ENCODE data around the gene TBC1D9B. TPM values are rescaled to one million over a fixed set of nuclear protein-coding genes. Genes with fewer than 3 reads are reported as not detected.

TBC1D9B gene
- total RNA-seq, 4 donors from 2014 or later, result 50.7 to 78.5 (median 62.4) TPM

GRCh38 chr5:179886190-179886911 is 21.3 kb downstream of the TBC1D9B start:
- 86 to 89% methylated on average over 14 of the region's 14 CpGs for WGBS, 2 donors
- Histone ChIP-seq H3K4me3 (no peak overlapping the region), H3K27ac (no peak overlapping the region), H3K36me3 (peaks cover 26 to 95% (median 40%) of the 10 kb centered on the region in 3 donors), H3K4me1 (peaks cover 0 to 12% (median 0%) of the 10 kb centered on the region in 3 donors), H3K27me3 (no peaks in the 10 kb centered on the region), H3K9me3 (peaks cover 6 to 24% (median 17%) of the 10 kb centered on the region in 3 donors)
- DNase-seq, result no peak
- intact Hi-C loops (cut with DNase I), result no loop called here
- no peak for TF ChIP-seq POLR2A (IDR thresholded peaks at IDR 0.05)
- no peak for TF ChIP-seq CTCF (IDR thresholded peaks at IDR 0.05)

GRCh38 chr5:179885491-179886090 is 22.1 kb downstream of the TBC1D9B start:
- no peak overlapping the region for H3K4me3 ChIP-seq
- H3K9me3 ChIP-seq, result peaks cover 6 to 24% (median 17%) of the 10 kb centered on the region in 3 donors
- DNase-seq, result no peak
- no peaks in the 10 kb centered on the region for H3K27me3 ChIP-seq
- TF ChIP-seq CTCF (IDR thresholded peaks at IDR 0.05) (no peak), POLR2A (IDR thresholded peaks at IDR 0.05) (no peak)
- peaks cover 0 to 12% (median 0%) of the 10 kb centered on the region in 3 donors for H3K4me1 ChIP-seq
- 96 to 97% methylated on average over 13 of the region's 13 CpGs for WGBS, 2 donors
- intact Hi-C loops (cut with DNase I), result no loop called here
- no peak overlapping the region for H3K27ac ChIP-seq
- H3K36me3 ChIP-seq, result peaks cover 19 to 94% (median 32%) of the 10 kb centered on the region in 3 donors

- H3K27me3 ChIP-seq, result no peaks in the 10 kb centered on the region
- peaks cover 7 to 94% (median 31%) of the 10 kb centered on the region in 3 donors for H3K36me3 ChIP-seq
Observed at GRCh38 chr5:179883163-179883562, 24.5 kb downstream of the TBC1D9B start.

GRCh38 chr5:179882338-179882737 is 25.4 kb downstream of the TBC1D9B start:
- intact Hi-C loops (cut with DNase I), result no loop called here
- no peak for DNase-seq
- no peak overlapping the region for H3K4me3 ChIP-seq
- TF ChIP-seq POLR2A (IDR thresholded peaks at IDR 0.05) (no peak), CTCF (IDR thresholded peaks at IDR 0.05) (no peak)
- peaks cover 6 to 94% (median 24%) of the 10 kb centered on the region in 3 donors for H3K36me3 ChIP-seq
- H3K9me3 ChIP-seq, result peaks cover 6 to 24% (median 17%) of the 10 kb centered on the region in 3 donors
- WGBS, 2 donors, result 84 to 89% methylated on average over 3 to 4 of the region's 4 CpGs
- H3K27me3 ChIP-seq, result no peaks in the 10 kb centered on the region
- peaks cover 0 to 12% (median 0%) of the 10 kb centered on the region in 3 donors for H3K4me1 ChIP-seq
- H3K27ac ChIP-seq, result no peak overlapping the region

More at GRCh38 chr5:179883163-179883562, 24.5 kb downstream of the TBC1D9B start:
- intact Hi-C loops (cut with DNase I), result no loop called here
- no peak for DNase-seq
- no peak for TF ChIP-seq POLR2A (IDR thresholded peaks at IDR 0.05)
- TF ChIP-seq CTCF (IDR thresholded peaks at IDR 0.05), result no peak
- H3K4me1 ChIP-seq, result peaks cover 0 to 12% (median 0%) of the 10 kb centered on the region in 3 donors
- 100% methylated on average over 3 of the region's 3 CpGs for WGBS, 2 donors
- peaks cover 6 to 24% (median 17%) of the 10 kb centered on the region in 3 donors for H3K9me3 ChIP-seq
- no peak overlapping the region for H3K27ac ChIP-seq
- H3K4me3 ChIP-seq, result no peak overlapping the region
